Heart right ventricle (tissue), 16 donors: ENCODE results near the gene IL16. TPM values are rescaled to one million over a fixed set of nuclear protein-coding genes. Genes with fewer than 3 reads are reported as not detected.

ENCODE experiments used
- ATAC-seq, 8 donors: fragments of 200-7000 bp; cut with Tn5 transposase; one replicate each; pipeline ENCODE4 v1.9.1; 2020; ENCODE audit warnings: mild to moderate bottlenecking in 8 of 8, moderate library complexity in 8 of 8, moderate number of reproducible peaks in 1 of 8
- DNase-seq, 2 donors: peaks; one replicate each; pipeline ENCODE4 v3.0.0-alpha.2; 2020
- H3K27ac ChIP-seq, 10 donors: fragments of 200-600 bp; sonication (generic) in 2 of 10; one replicate each; pipeline versions ENCODE4 v1.5.0 to v1.8.0; 2020 to 2022; ENCODE audit warnings: mild to moderate bottlenecking in 3 of 10
- H3K27me3 ChIP-seq, 7 donors: fragments of 200-600 bp; one replicate each; pipeline ENCODE4 v1.8.0; 2021 to 2022; ENCODE audit warnings: mild to moderate bottlenecking in 2 of 7
- H3K36me3 ChIP-seq, 9 donors: fragments of 200-600 bp; sonication (generic) in 1 of 9; one replicate each; pipeline versions ENCODE4 v1.5.0 to v1.8.0; 2020 to 2022; ENCODE audit warnings: mild to moderate bottlenecking in 2 of 9
- H3K4me1 ChIP-seq, 9 donors: fragments of 200-600 bp; sonication (generic) in 1 of 9; one replicate each; pipeline versions ENCODE4 v1.5.0 to v1.8.0; 2020 to 2022; ENCODE audit warnings: mild to moderate bottlenecking in 4 of 9
- H3K4me3 ChIP-seq, 10 donors: fragments of 200-600 bp; sonication (generic) in 2 of 10; one replicate each; pipeline versions ENCODE4 v1.5.0 to v1.8.0; 2020 to 2022; ENCODE audit warnings: mild to moderate bottlenecking in 7 of 10, moderate library complexity in 2 of 10
- H3K9me3 ChIP-seq, 11 donors: fragments of 200-600 bp in 10 of 11; sonication (generic) in 2 of 11; one replicate each; pipeline versions ENCODE4 v1.5.0 to v1.8.0; 2013 to 2022; ENCODE audit warnings: mild to moderate bottlenecking in 2 of 11, control low read depth in 1 of 11, moderate library complexity in 1 of 11
- WGBS, 2 donors: extraction: QIAGEN DNeasy Blood & Tissue Kit; methylation state at CpG; one replicate each; pipeline ENCODE4 v1.1.7; 2013; ENCODE audit warnings: inconsistent platforms in 1 of 2; 5-methylcytosine and 5-hydroxymethylcytosine counted together
- intact Hi-C, 10 donors: fragments of 100-400 bp; cut with DNase I; formaldehyde crosslinking; loops; one replicate each; pipeline versions ENCODE4 v1.11.1 to v1.14.2; 2022
- polyA plus RNA-seq, 2 donors: library from polyadenylated mRNA; stranded (reverse); fragments of 200-250 nt; gene quantifications; one replicate each; pipeline ENCODE4 v1.2.3, GENCODE V29; 2013
- total RNA-seq, 10 donors: library from RNA; stranded (reverse); fragmentation: NEBNext Ultra II Directional in 3 of 10; extraction: Animal tissue kit (Norgen Biotek cat#: 25700) in 3 of 10; gene quantifications; one replicate each; pipeline versions ENCODE4 v1.2.1 to v1.2.4, GENCODE V29; 2021 to 2023
- TF ChIP-seq, protein P1 (sequence below), 9 donors: fragments of 200-600 bp; sonication (generic) in 2 of 9; IDR thresholded peaks; one replicate each; pipeline versions ENCODE4 v1.5.0 to v1.8.0; 2021 to 2022; ENCODE audit warnings: antibody characterized with exemption in 9 of 9, mild to moderate bottlenecking in 5 of 9, moderate library complexity in 1 of 9
- donor health status: Arrhythmogenic right ventricular cardiomyopathy.
- donor health status: ischemic (EF 13 %, LVEDD 7.1; RV severe dilation, severe dysfunction).
- donor health status: healthy with polysubstance abuse.
- donor health status: DM: no; HTN: yes; CAD: no.
- donor health status: DM: no; HTN: no; CAD: no.
- donor health status: ischemic (EF 25% LVEDD 6.9; RV normal size, moderate dysfunction).
- donor health status: ischemic (EF 25% LVEDD 5.7; RV mildly dilated, moderate dysfunction).
- donor health status: healthy.
- donor health status: DM: yes; HTN: yes; CAD: no.
- donor health status: Ischemic cardiomyopathy.
- donor health status: ischemic (EF 35%, LVEDD 5.7; RV mildly dilated, moderate dysfunction).
- donor health status: nonischemic (EF 11% LVEDD 7.7; RV severe dilation, severe dysfunction).
- donor health status: DM: yes; HTN: yes; CAD: no.
- donor health status: PGD.
- donor health status: ischemic (EF 29% LVEDD 5.4; RV normal size, mild dysfunction).
- donor health status: nonischemic (EF 23%, LVEDD 6.1; RV moderate dilation, normal function).

The IL16 gene
- total and polyA plus RNA-seq, 12 donors, result 3.3 to 13.1 (median 4.2) TPM

DNA sequence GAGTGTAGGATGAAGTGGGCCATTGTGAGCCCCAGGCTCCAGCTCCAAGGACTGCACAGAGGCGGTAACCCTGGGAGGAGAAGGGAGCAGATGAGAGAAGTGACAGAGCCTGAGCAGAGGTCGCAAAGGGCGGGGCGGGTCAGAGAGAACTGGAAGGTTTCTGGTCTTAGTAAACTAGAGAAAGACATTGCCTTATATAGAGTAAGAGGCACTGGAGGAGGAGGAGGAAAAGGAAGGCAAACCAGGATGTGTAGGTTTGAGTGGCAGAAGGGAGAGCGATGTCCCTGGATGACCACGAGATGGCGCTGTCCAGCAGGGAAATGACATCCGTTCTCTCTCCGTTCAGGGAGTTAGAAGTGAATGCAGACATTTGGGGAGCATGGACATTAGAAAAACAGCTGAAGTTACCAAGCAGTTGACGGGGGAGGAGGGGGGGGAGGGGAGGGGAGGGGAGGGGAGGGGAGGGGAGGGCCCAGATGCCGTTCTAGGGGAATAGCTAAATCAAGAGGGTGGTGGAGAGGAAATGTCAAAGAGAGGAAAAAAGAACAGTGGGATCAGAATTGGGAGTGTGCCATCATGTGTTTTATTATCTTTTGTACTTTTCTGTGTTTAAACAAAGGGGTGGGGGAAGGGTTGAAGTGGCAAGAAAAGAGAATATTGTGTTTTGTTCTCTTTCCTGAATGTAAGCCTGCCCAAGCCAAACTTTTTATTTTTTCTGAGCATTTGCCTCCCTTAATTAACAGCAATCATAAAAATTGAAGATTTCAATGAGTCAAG, 78.4 kb downstream of the IL16 start:
- intact Hi-C loops, result loop anchor here in 9 of 10 donors (1.0 to 10.0 kb wide), 10 partner anchors 47 to 920 kb away; partner anchors contain the start of gene STARD5 (in 1 of the 9)
- 11 to 13% methylated on average over 10 to 11 of the region's 11 CpGs for WGBS, 2 donors
- Histone ChIP-seq H3K4me1 (peaks cover 0 to 18% (median 5%) of the 10 kb centered on the region in 9 donors), H3K9me3 (peaks cover 0 to 18% (median 8%) of the 10 kb centered on the region in 11 donors), H3K27me3 (no peaks in the 10 kb centered on the region), H3K27ac (peak overlapping the region in 8 of 10 donors; percentile 20 to 66 (median 40)), H3K4me3 (no peak overlapping the region), H3K36me3 (peaks cover 0 to 26% (median 0%) of the 10 kb centered on the region in 9 donors)
- ATAC-seq (peak; percentile 80 to 95 (median 88)), DNase-seq (peak; percentile 76 to 84)
- TF ChIP-seq, protein P1, sequence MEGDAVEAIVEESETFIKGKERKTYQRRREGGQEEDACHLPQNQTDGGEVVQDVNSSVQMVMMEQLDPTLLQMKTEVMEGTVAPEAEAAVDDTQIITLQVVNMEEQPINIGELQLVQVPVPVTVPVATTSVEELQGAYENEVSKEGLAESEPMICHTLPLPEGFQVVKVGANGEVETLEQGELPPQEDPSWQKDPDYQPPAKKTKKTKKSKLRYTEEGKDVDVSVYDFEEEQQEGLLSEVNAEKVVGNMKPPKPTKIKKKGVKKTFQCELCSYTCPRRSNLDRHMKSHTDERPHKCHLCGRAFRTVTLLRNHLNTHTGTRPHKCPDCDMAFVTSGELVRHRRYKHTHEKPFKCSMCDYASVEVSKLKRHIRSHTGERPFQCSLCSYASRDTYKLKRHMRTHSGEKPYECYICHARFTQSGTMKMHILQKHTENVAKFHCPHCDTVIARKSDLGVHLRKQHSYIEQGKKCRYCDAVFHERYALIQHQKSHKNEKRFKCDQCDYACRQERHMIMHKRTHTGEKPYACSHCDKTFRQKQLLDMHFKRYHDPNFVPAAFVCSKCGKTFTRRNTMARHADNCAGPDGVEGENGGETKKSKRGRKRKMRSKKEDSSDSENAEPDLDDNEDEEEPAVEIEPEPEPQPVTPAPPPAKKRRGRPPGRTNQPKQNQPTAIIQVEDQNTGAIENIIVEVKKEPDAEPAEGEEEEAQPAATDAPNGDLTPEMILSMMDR (IDR thresholded peaks at IDR 0.05), result peak; percentile 70 to 85 (median 79)

DNA sequence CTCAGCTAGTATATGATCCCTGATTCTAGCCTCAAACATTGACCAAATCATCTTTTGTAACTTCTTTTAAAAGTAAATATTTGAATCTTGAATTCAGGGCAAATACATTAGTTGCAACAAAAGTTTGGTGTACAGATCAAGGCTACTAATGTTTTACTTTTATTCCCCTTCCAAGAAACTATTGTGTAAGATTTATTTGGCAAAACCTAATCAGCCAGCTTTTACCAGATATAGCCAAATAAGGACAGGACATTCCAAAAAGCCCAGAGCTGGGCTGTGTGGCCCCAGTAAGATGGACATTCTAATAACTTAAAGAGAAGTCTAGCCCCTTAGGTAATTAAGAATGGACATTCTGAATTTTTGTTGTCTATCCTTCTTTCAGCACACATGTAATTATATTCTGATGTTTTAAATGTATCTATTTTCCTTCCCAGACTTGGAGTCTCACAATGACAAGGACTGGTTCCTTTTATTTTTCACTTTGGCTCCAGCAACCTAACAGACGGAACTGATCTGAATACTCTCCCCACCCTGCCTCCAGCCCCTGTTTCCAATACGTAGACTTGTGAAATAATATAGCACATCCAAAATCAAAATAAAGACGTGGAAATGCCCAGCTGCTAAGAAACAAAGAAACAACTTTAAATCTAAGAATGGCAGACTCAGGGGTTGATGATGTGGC, 79.2 kb downstream of the IL16 start:
- Histone ChIP-seq H3K4me1 (peaks cover 0 to 18% (median 5%) of the 10 kb centered on the region in 9 donors), H3K9me3 (peaks cover 0 to 18% (median 8%) of the 10 kb centered on the region in 11 donors), H3K27ac (peak overlapping the region in 9 of 10 donors; percentile 3 to 66 (median 38)), H3K36me3 (peaks cover 0 to 32% (median 0%) of the 10 kb centered on the region in 9 donors), H3K27me3 (no peaks in the 10 kb centered on the region), H3K4me3 (no peak overlapping the region)
- TF ChIP-seq, protein P1 (IDR thresholded peaks at IDR 0.05), result no peak
- ATAC-seq, result peak in 6 of 8 donors; percentile 32 to 64 (median 41)
- 74 to 80% methylated on average over 3 of the region's 3 CpGs for WGBS, 2 donors
- DNase-seq, result no peak
- intact Hi-C loops, result loop anchor here (1.0 to 10.0 kb wide), 10 partner anchors 46 to 919 kb away; partner anchors contain the start of gene STARD5 (in 1 of the 10)

DNA sequence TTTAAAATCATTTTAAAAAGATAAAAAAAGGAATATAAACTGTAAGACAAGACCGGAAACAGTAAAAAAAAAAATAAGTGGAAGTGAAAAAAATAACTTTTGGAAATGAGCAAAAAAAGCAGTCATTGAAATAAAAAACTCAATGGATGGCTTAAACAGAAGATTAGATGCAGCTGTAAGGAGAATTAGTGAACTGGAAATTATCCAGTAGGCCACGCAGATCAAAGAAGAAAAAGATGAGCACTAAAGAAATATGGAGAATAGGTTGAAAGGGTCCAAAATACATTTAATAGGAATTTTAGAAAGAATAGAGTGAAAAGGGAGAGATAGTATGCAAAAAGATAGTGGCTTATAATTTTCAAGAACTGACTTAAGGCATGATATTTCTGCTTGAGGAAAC, 80.3 kb downstream of the IL16 start:
- TF ChIP-seq, protein P1 (IDR thresholded peaks at IDR 0.05), result no peak
- 98% methylated on average over 2 of the region's 2 CpGs for WGBS, 2 donors
- ATAC-seq, result no peak
- Histone ChIP-seq H3K4me3 (no peak overlapping the region), H3K27me3 (no peaks in the 10 kb centered on the region), H3K4me1 (peaks cover 0 to 16% (median 5%) of the 10 kb centered on the region in 9 donors), H3K27ac (no peak overlapping the region), H3K36me3 (peaks cover 0 to 42% (median 0%) of the 10 kb centered on the region in 9 donors), H3K9me3 (peaks cover 0 to 18% (median 8%) of the 10 kb centered on the region in 11 donors)
- no peak for DNase-seq
- intact Hi-C loops, result loop anchor here in 7 of 10 donors (2.0 to 10.0 kb wide), 7 partner anchors 45 to 918 kb away; partner anchors contain the start of gene STARD5 (in 1 of the 7)

DNA sequence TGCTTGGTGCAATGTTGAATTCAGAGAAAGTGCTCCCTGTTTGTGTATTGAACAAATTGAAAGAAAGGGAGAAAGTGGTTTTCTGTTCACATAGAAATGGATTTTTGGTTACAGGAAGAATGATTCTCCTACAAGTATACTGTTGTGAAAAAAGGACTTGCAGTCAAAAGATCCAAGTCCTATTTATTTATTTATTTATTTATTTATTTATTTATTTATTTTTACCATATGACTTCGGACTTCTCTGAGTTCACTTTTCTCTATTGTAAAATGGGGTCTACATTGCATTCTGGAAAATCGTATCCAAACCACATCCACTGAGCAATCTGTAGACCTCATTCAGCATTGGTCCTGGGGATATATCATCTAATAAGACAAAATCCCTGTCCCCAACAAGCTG, 81.2 kb downstream of the IL16 start:
- Histone ChIP-seq H3K27me3 (no peaks in the 10 kb centered on the region), H3K36me3 (peaks cover 0 to 47% (median 0%) of the 10 kb centered on the region in 9 donors), H3K4me1 (peaks cover 0 to 14% (median 5%) of the 10 kb centered on the region in 9 donors), H3K4me3 (no peak overlapping the region), H3K27ac (no peak overlapping the region), H3K9me3 (peaks cover 0 to 18% (median 8%) of the 10 kb centered on the region in 11 donors)
- ATAC-seq (no peak), DNase-seq (no peak)
- 93 to 94% methylated on average over 2 of the region's 2 CpGs for WGBS, 2 donors
- intact Hi-C loops, result loop anchor here in 7 of 10 donors (2.0 to 10.0 kb wide), 7 partner anchors 44 to 917 kb away; partner anchors contain the start of gene STARD5 (in 1 of the 7)
- TF ChIP-seq, protein P1 (IDR thresholded peaks at IDR 0.05), result no peak
